ENCODE results near the gene ACOT8.

DNA sequence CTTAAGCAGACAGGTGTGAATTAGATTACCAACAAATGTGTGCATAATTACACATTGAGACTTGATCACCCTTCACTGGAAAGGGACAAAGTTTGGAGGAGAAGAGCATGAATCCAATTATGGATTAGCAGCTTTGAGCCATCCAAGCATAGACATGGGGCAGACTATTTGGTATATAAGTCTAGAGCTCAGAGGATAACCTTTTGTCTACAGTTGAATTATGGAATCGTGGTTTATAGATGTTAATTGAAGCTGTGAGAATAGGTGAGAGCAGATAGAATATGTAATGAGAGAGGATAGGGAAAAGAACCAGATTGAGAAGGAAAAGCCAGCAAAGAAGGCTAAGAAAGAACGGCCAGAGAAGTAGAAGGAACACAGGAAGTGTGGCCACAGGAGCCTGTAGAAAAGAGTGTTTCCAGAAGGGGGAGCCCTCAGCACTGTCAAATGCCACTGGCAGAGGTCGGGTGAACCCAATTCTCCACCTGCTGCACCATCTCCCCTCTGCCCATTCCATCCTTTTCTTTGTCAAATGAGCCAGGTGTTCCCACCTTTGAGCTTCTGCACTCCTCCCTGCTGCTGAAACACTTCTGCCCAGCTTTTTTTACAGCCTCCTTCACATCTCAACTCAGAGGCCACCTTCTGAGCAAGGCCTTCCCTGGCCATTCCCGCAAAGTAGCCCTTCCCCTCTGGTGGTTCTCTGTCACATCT is 58.1 kb downstream of the ACOT8 start:
- TF ChIP-seq, protein P1, sequence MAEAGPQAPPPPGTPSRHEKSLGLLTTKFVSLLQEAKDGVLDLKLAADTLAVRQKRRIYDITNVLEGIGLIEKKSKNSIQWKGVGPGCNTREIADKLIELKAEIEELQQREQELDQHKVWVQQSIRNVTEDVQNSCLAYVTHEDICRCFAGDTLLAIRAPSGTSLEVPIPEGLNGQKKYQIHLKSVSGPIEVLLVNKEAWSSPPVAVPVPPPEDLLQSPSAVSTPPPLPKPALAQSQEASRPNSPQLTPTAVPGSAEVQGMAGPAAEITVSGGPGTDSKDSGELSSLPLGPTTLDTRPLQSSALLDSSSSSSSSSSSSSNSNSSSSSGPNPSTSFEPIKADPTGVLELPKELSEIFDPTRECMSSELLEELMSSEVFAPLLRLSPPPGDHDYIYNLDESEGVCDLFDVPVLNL (CRISPR knock-in tag; IDR thresholded peaks at IDR 0.05; ENCODE audit: borderline replicate concordance, low read depth) = no peak
- TF ChIP-seq, protein P2, sequence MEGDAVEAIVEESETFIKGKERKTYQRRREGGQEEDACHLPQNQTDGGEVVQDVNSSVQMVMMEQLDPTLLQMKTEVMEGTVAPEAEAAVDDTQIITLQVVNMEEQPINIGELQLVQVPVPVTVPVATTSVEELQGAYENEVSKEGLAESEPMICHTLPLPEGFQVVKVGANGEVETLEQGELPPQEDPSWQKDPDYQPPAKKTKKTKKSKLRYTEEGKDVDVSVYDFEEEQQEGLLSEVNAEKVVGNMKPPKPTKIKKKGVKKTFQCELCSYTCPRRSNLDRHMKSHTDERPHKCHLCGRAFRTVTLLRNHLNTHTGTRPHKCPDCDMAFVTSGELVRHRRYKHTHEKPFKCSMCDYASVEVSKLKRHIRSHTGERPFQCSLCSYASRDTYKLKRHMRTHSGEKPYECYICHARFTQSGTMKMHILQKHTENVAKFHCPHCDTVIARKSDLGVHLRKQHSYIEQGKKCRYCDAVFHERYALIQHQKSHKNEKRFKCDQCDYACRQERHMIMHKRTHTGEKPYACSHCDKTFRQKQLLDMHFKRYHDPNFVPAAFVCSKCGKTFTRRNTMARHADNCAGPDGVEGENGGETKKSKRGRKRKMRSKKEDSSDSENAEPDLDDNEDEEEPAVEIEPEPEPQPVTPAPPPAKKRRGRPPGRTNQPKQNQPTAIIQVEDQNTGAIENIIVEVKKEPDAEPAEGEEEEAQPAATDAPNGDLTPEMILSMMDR (IDR thresholded peaks at IDR 0.05) = peak; percentile 64
- TF ChIP-seq GABPB1 (CRISPR knock-in tag; IDR thresholded peaks at IDR 0.05) (no peak), NR3C1 (CRISPR knock-in tag; conservative IDR thresholded peaks at IDR 0.05; ENCODE audit: low read depth) (no peak), ATF1 (CRISPR knock-in tag; IDR thresholded peaks at IDR 0.05) (no peak), TP53 (CRISPR knock-in tag; IDR thresholded peaks at IDR 0.05) (no peak), NR1H2 (CRISPR knock-in tag; IDR thresholded peaks at IDR 0.05) (no peak), CREB1 (CRISPR knock-in tag; IDR thresholded peaks at IDR 0.05) (no peak)
- TF ChIP-seq, protein P3, sequence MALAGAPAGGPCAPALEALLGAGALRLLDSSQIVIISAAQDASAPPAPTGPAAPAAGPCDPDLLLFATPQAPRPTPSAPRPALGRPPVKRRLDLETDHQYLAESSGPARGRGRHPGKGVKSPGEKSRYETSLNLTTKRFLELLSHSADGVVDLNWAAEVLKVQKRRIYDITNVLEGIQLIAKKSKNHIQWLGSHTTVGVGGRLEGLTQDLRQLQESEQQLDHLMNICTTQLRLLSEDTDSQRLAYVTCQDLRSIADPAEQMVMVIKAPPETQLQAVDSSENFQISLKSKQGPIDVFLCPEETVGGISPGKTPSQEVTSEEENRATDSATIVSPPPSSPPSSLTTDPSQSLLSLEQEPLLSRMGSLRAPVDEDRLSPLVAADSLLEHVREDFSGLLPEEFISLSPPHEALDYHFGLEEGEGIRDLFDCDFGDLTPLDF (CRISPR knock-in tag; IDR thresholded peaks at IDR 0.05) = no peak
- TF ChIP-seq, protein P4, sequence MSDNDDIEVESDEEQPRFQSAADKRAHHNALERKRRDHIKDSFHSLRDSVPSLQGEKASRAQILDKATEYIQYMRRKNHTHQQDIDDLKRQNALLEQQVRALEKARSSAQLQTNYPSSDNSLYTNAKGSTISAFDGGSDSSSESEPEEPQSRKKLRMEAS (CRISPR knock-in tag; IDR thresholded peaks at IDR 0.05) = no peak
- TF ChIP-seq, protein P5, sequence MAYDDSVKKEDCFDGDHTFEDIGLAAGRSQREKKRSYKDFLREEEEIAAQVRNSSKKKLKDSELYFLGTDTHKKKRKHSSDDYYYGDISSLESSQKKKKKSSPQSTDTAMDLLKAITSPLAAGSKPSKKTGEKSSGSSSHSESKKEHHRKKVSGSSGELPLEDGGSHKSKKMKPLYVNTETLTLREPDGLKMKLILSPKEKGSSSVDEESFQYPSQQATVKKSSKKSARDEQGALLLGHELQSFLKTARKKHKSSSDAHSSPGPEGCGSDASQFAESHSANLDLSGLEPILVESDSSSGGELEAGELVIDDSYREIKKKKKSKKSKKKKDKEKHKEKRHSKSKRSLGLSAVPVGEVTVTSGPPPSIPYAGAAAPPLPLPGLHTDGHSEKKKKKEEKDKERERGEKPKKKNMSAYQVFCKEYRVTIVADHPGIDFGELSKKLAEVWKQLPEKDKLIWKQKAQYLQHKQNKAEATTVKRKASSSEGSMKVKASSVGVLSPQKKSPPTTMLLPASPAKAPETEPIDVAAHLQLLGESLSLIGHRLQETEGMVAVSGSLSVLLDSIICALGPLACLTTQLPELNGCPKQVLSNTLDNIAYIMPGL (CRISPR knock-in tag; IDR thresholded peaks at IDR 0.05) = no peak
- TF ChIP-seq, protein P6, sequence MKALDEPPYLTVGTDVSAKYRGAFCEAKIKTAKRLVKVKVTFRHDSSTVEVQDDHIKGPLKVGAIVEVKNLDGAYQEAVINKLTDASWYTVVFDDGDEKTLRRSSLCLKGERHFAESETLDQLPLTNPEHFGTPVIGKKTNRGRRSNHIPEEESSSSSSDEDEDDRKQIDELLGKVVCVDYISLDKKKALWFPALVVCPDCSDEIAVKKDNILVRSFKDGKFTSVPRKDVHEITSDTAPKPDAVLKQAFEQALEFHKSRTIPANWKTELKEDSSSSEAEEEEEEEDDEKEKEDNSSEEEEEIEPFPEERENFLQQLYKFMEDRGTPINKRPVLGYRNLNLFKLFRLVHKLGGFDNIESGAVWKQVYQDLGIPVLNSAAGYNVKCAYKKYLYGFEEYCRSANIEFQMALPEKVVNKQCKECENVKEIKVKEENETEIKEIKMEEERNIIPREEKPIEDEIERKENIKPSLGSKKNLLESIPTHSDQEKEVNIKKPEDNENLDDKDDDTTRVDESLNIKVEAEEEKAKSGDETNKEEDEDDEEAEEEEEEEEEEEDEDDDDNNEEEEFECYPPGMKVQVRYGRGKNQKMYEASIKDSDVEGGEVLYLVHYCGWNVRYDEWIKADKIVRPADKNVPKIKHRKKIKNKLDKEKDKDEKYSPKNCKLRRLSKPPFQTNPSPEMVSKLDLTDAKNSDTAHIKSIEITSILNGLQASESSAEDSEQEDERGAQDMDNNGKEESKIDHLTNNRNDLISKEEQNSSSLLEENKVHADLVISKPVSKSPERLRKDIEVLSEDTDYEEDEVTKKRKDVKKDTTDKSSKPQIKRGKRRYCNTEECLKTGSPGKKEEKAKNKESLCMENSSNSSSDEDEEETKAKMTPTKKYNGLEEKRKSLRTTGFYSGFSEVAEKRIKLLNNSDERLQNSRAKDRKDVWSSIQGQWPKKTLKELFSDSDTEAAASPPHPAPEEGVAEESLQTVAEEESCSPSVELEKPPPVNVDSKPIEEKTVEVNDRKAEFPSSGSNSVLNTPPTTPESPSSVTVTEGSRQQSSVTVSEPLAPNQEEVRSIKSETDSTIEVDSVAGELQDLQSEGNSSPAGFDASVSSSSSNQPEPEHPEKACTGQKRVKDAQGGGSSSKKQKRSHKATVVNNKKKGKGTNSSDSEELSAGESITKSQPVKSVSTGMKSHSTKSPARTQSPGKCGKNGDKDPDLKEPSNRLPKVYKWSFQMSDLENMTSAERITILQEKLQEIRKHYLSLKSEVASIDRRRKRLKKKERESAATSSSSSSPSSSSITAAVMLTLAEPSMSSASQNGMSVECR (CRISPR knock-in tag; IDR thresholded peaks at IDR 0.05; ENCODE audit: borderline replicate concordance) = no peak
